H1 (cell line): Measurements from ENCODE around the gene RAB8B. TPM values are rescaled to one million over a fixed set of nuclear protein-coding genes. Genes with fewer than 3 reads are reported as not detected.

Experiments
- CTCF ChIA-PET: fragments of 300-600 bp; sonication (Branson Sonifier 250); formaldehyde crosslinking; loops from one replicate; lab custom pipeline; 2021; ENCODE audit not compliant: partially characterized antibody; lab: Charles Lee
- POLR2A ChIA-PET: fragments of 300-600 bp; sonication (Branson Sonifier 250); formaldehyde crosslinking; loops from one replicate; lab custom pipeline; 2021; ENCODE audit warnings: inconsistent platforms; ENCODE audit not compliant: partially characterized antibody; lab: Charles Lee
- DNase-seq, 2 experiments: peaks; one replicate each; pipeline versions ENCODE4 v3.0.0 to v3.0.0-alpha.2; 2010 to 2022; ENCODE audit warnings: low spot score in 2 of 2, low read depth in 1 of 2, mixed read lengths in 1 of 2
- FAIRE-seq: peaks from 2 replicates; lab custom pipeline; 2011; peaks lifted over from hg19 to GRCh38; lab: Jason Lieb, UNC
- H2AFZ ChIP-seq: 2 replicates; pipeline ENCODE4 v1.8.1; 2012; ENCODE audit warnings: low read length, inconsistent platforms
- H2AK5ac ChIP-seq: 2 replicates; pipeline ENCODE4 v1.6.1; 2013; ENCODE audit warnings: low read depth, low read length
- H2BK120ac ChIP-seq: replicated peaks from 2 replicates; pipeline ENCODE3; 2013; ENCODE audit warnings: low read depth, low read length, inconsistent platforms
- H2BK12ac ChIP-seq: 2 replicates; pipeline ENCODE4 v1.6.1; 2013; ENCODE audit warnings: low read depth, low read length
- H2BK15ac ChIP-seq: 2 replicates; pipeline ENCODE4 v1.6.1; 2013; ENCODE audit warnings: low read length
- H2BK20ac ChIP-seq: 2 replicates; pipeline ENCODE4 v1.6.1; 2013; ENCODE audit warnings: low read length
- H2BK5ac ChIP-seq: 2 replicates; pipeline ENCODE4 v1.6.1; 2013; ENCODE audit warnings: low read depth, low read length
- H3K14ac ChIP-seq: 2 replicates; pipeline ENCODE4 v1.6.1; 2013; ENCODE audit warnings: inconsistent platforms; ENCODE audit not compliant: insufficient read length
- H3K18ac ChIP-seq: 2 replicates; pipeline ENCODE4 v1.6.1; 2013; ENCODE audit warnings: low read length; ENCODE audit errors: extremely low read depth
- H3K23ac ChIP-seq: 2 replicates; pipeline ENCODE4 v1.6.1; 2013; ENCODE audit warnings: inconsistent platforms; ENCODE audit not compliant: insufficient read length
- H3K23me2 ChIP-seq: 2 replicates; pipeline ENCODE4 v1.6.1; 2013; ENCODE audit warnings: low read depth, low read length
- H3K27ac ChIP-seq: 2 replicates; pipeline ENCODE4 v1.6.1; 2011; ENCODE audit warnings: low read depth, low read length, inconsistent platforms
- H3K27me3 ChIP-seq, 4 experiments: replicated peaks in 1 of 4; 1 replicate in 1 of 4; 2 replicates in 3 of 4; pipeline versions ENCODE4 v1.6.1 to v1.8.1; 2011 to 2013; ENCODE audit warnings: low read length in 3 of 4, mild to moderate bottlenecking in 3 of 4, inconsistent platforms in 2 of 4, mixed read lengths in 2 of 4, moderate library complexity in 1 of 4; ENCODE audit not compliant: control insufficient read depth in 3 of 4, insufficient read depth in 3 of 4; ENCODE audit errors: extremely low read depth in 1 of 4
- H3K36me3 ChIP-seq, 4 experiments: 2 replicates each; pipeline versions ENCODE4 v1.6.1 to v1.8.1; 2011 to 2013; ENCODE audit warnings: mild to moderate bottlenecking in 4 of 4, low read length in 3 of 4, moderate library complexity in 2 of 4, control low read depth in 1 of 4, inconsistent platforms in 1 of 4; ENCODE audit not compliant: insufficient read depth in 4 of 4, control insufficient read depth in 2 of 4
- H3K4ac ChIP-seq: replicated peaks from 2 replicates; pipeline ENCODE3; 2013; ENCODE audit warnings: low read length, low read depth, mixed read lengths, inconsistent platforms; ENCODE audit not compliant: insufficient read length
- H3K4me1 ChIP-seq, 4 experiments: replicated peaks in 1 of 4; 1 replicate in 1 of 4; 2 replicates in 3 of 4; pipeline versions ENCODE4 v1.6.1 to v1.8.1; 2011 to 2013; ENCODE audit warnings: low read length in 3 of 4, inconsistent platforms in 2 of 4, mixed read lengths in 1 of 4; ENCODE audit not compliant: insufficient read depth in 4 of 4, control insufficient read depth in 3 of 4
- H3K4me2 ChIP-seq, 2 experiments: 2 replicates each; pipeline versions ENCODE4 v1.6.1 to v1.8.1; 2011 to 2013; ENCODE audit warnings: low read depth in 2 of 2, low read length in 2 of 2, control low read depth in 1 of 2, inconsistent platforms in 1 of 2, mild to moderate bottlenecking in 1 of 2; ENCODE audit not compliant: insufficient read depth in 1 of 2
- H3K4me3 ChIP-seq, 4 experiments: fragments of 200-600, 300-600 bp in 1 of 4; sonication (generic), shearing (Covaris generic), sonication (Bioruptor Twin) in 1 of 4; 2 replicates each; pipeline versions ENCODE4 v1.5.1 to v1.8.1; 2011 to 2016; ENCODE audit warnings: low read length in 4 of 4, low read depth in 3 of 4, control low read depth in 2 of 4, inconsistent platforms in 2 of 4, mild to moderate bottlenecking in 2 of 4, mixed read lengths in 1 of 4, moderate library complexity in 1 of 4; ENCODE audit not compliant: insufficient read depth in 2 of 4; ENCODE audit errors: extremely low read depth in 1 of 4
- H3K56ac ChIP-seq: replicated peaks from 2 replicates; pipeline ENCODE3; 2013; ENCODE audit warnings: low read depth, mild to moderate bottlenecking, mixed read lengths, low read length, inconsistent platforms; ENCODE audit not compliant: insufficient read length
- H3K79me1 ChIP-seq: 2 replicates; pipeline ENCODE4 v1.6.1; 2013; ENCODE audit warnings: low read depth, low read length, control low read depth
- H3K79me2 ChIP-seq, 2 experiments: 2 replicates each; pipeline versions ENCODE4 v1.6.1 to v1.8.1; 2012 to 2013; ENCODE audit warnings: low read length in 2 of 2, mild to moderate bottlenecking in 2 of 2, inconsistent platforms in 1 of 2; ENCODE audit not compliant: insufficient read depth in 2 of 2, control insufficient read depth in 1 of 2
- H3K9ac ChIP-seq, 4 experiments: replicated peaks in 1 of 4; 1 replicate in 1 of 4; 2 replicates in 3 of 4; pipeline versions ENCODE4 v1.6.1 to v1.8.1; 2011 to 2013; ENCODE audit warnings: low read depth in 3 of 4, low read length in 3 of 4, control low read depth in 2 of 4, mild to moderate bottlenecking in 2 of 4, moderate library complexity in 2 of 4, inconsistent platforms in 1 of 4; ENCODE audit errors: extremely low read depth in 1 of 4
- H3K9me3 ChIP-seq, 2 experiments: 2 replicates each; pipeline versions ENCODE4 v1.6.1 to v1.8.1; 2012 to 2013; ENCODE audit warnings: mild to moderate bottlenecking in 2 of 2, moderate library complexity in 2 of 2, control low read depth in 1 of 2, inconsistent platforms in 1 of 2, low read depth in 1 of 2, low read length in 1 of 2, mixed read lengths in 1 of 2; ENCODE audit not compliant: insufficient read depth in 2 of 2
- H4K20me1 ChIP-seq, 2 experiments: replicated peaks in 1 of 2; 2 replicates each; pipeline versions ENCODE3 to v1.8.1; 2011 to 2013; ENCODE audit warnings: inconsistent platforms in 2 of 2, low read length in 2 of 2, mild to moderate bottlenecking in 1 of 2; ENCODE audit not compliant: insufficient read depth in 2 of 2, control insufficient read depth in 1 of 2
- H4K5ac ChIP-seq: 2 replicates; pipeline ENCODE4 v1.6.1; 2013; ENCODE audit warnings: low read length, low read depth, mixed read lengths, inconsistent platforms; ENCODE audit not compliant: insufficient read length
- H4K8ac ChIP-seq: 2 replicates; pipeline ENCODE4 v1.8.0; 2013; ENCODE audit warnings: mild to moderate bottlenecking, moderate library complexity, low read length, inconsistent platforms; ENCODE audit not compliant: insufficient read depth; ENCODE audit errors: extremely low read depth
- H4K91ac ChIP-seq: replicated peaks from 2 replicates; pipeline ENCODE3; 2013; ENCODE audit warnings: low read length, mixed read lengths, inconsistent platforms; ENCODE audit not compliant: insufficient read length
- CTBP2 ChIP-seq: IDR thresholded peaks from 2 replicates; pipeline ENCODE4 v1.7.0; 2011; ENCODE audit warnings: borderline replicate concordance, mild to moderate bottlenecking, moderate library complexity, mixed read lengths, low read length; ENCODE audit not compliant: insufficient read depth, insufficient read length
- EP300 ChIP-seq, 2 experiments: IDR thresholded peaks; 1 replicate in 1 of 2; 2 replicates in 1 of 2; pipeline ENCODE4 v1.6.1; 2011 to 2012; ENCODE audit warnings: low read depth in 2 of 2, low read length in 2 of 2, mild to moderate bottlenecking in 2 of 2, borderline replicate concordance in 1 of 2, inconsistent platforms in 1 of 2, moderate library complexity in 1 of 2
- HDAC2 ChIP-seq, 2 experiments: fragments of 300-600 bp in 1 of 2; sonication (generic) in 1 of 2; IDR thresholded peaks; 2 replicates each; pipeline ENCODE4 v1.6.1; 2011 to 2012; ENCODE audit warnings: low read depth in 2 of 2, low read length in 2 of 2, mild to moderate bottlenecking in 2 of 2, moderate library complexity in 2 of 2, borderline replicate concordance in 1 of 2, inconsistent platforms in 1 of 2
- PHF8 ChIP-seq: fragments of 200-600 bp; sonication (generic); conservative IDR thresholded peaks from 2 replicates; pipeline ENCODE4 v1.7.1; 2012; ENCODE audit warnings: low read depth, mild to moderate bottlenecking, inconsistent platforms, low read length, moderate library complexity
- POU5F1 ChIP-seq: IDR thresholded peaks from 2 replicates; pipeline ENCODE4 v1.6.1; 2011; ENCODE audit warnings: low read depth, mild to moderate bottlenecking, low read length, moderate library complexity
- RAD21 ChIP-seq, 2 experiments: IDR thresholded peaks in 1 of 2; conservative IDR thresholded peaks in 1 of 2; 2 replicates each; pipeline ENCODE4 v1.6.1; 2011; ENCODE audit warnings: low read depth in 2 of 2, low read length in 2 of 2, improper control_type of control experiment in 1 of 2, inconsistent platforms in 1 of 2, mild to moderate bottlenecking in 1 of 2, moderate library complexity in 1 of 2
- RFX5 ChIP-seq: IDR thresholded peaks from 2 replicates; pipeline ENCODE4 v1.6.1; 2011; ENCODE audit warnings: low read depth, low read length, improper control_type of control experiment, borderline replicate concordance
- RNF2 ChIP-seq: fragments of 200-900, 300-1000 bp; sonication (generic); IDR thresholded peaks from 2 replicates; pipeline ENCODE4 v1.7.1; 2016; ENCODE audit warnings: borderline replicate concordance, low read depth, mild to moderate bottlenecking, antibody characterized with exemption, low read length; ENCODE audit not compliant: poor library complexity, severe bottlenecking; ENCODE audit errors: missing control alignments
- YY1 ChIP-seq: IDR thresholded peaks from 2 replicates; pipeline ENCODE4 v1.6.1; 2011; ENCODE audit warnings: low read depth, mild to moderate bottlenecking, low read length
- ZNF274 ChIP-seq: IDR thresholded peaks from 2 replicates; pipeline ENCODE4 v1.7.0; 2012; ENCODE audit warnings: low read length, borderline replicate concordance; ENCODE audit errors: extremely low read depth
- WGBS, 2 experiments: shearing (Covaris generic) in 1 of 2; methylation state at CpG; one replicate each; pipeline versions ENCODE4 v1.1.6 to v1.1.7; 2013 to 2015; ENCODE audit warnings: low lambda C conversion rate in 2 of 2, mixed read lengths in 2 of 2, inconsistent platforms in 1 of 2, low coverage in 1 of 2, missing lambda C conversion rate in 1 of 2; ENCODE audit not compliant: insufficient replicate concordance in 2 of 2, insufficient coverage in 1 of 2, insufficient read length in 1 of 2; ENCODE audit errors: extremely low coverage in 1 of 2, missing lambda C conversion rate in 1 of 2; 5-methylcytosine and 5-hydroxymethylcytosine counted together
- polyA plus RNA-seq, 7 experiments: library from polyadenylated mRNA; depleted of rRNA in 3 of 7; stranded (reverse) in 5 of 7; unstranded in 2 of 7; fragments of >200 nt in 5 of 7; fragments of 200-250 nt in 2 of 7; gene quantifications; 1 replicate in 5 of 7; 2 replicates in 1 of 7; 4 replicates in 1 of 7; pipeline versions ENCODE4 v1.2.1 to v1.2.3, GENCODE V29; 2011 to 2013; ENCODE audit warnings: missing spikeins in 2 of 7, mixed read lengths in 2 of 7
- total RNA-seq: library from RNA; stranded (reverse); fragmentation: NEBNext Ultra II Directional; extraction: Animal tissue kit (Norgen Biotek cat#: 25700); gene quantifications from 2 replicates; pipeline ENCODE4 v1.2.1, GENCODE V29; 2021

Gene RAB8B
- total and polyA plus RNA-seq, 2 of the 8 experiments (the other 6 are each of a cell fraction or from before 2014, with no cell fraction given), result 9.5 to 47.8 TPM

DNA sequence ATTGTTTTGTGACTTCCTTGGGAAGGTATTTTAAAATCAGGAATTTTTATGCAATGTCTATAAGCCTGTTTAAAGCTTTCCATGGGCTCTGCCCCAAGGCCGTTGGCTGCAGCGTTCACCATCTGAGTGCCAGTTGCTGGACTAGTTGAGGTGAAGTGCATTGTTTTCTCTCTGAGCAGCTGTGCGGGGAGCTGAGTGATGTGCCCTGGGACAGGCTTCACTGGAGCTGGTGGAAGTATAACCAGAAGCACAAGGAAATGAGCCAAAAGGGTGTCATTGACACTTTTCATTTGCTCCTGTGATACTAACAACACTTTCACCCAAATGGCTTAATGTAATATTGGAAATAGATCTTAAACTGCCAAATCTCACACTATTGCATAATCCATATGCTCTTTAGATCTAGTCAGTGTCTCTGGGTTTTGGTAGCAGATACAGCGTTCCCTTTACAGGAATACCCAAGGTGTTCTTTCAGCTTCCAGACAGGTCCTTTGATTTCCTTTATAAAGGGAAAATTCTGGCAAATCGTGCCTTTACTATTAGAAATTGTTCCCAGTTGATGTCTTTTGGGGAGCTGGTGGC, 117.2 kb downstream of the RAB8B start:
- peak in 1 of 2 experiments; percentile 34 for DNase-seq
- H3K23ac ChIP-seq, result no peak overlapping the region
- no peak overlapping the region for H3K56ac ChIP-seq
- H3K27me3 ChIP-seq, result no peaks in the 10 kb centered on the region
- no peak overlapping the region for H3K9ac ChIP-seq
- H3K4ac ChIP-seq, result no peak overlapping the region
- H2BK12ac ChIP-seq, result no peak overlapping the region
- FAIRE-seq, result no peak
- no peak overlapping the region for H3K18ac ChIP-seq
- H2BK20ac ChIP-seq, result no peak overlapping the region
- H2BK5ac ChIP-seq, result no peak overlapping the region
- H2BK15ac ChIP-seq, result no peak overlapping the region
- no peak overlapping the region for H2AFZ ChIP-seq
- ChIA-PET CTCF (interaction anchor here (1.2 to 1.9 kb wide), 3 partner anchors 16 to 156 kb away, joined by 3 to 6 read pairs (median 5); no protein-coding TSS in a partner anchor), POLR2A (interaction anchor here (0.6 kb wide), 1 partner anchor 129 kb away, joined by 3 read pairs; no protein-coding TSS in a partner anchor)
- peaks cover 0 to 2% (median under 1%) of the 10 kb centered on the region in 4 experiments; a peak in 3 of 7 replicates for H3K4me1 ChIP-seq
- no peak overlapping the region for H2AK5ac ChIP-seq
- H3K9me3 ChIP-seq, result no peaks in the 10 kb centered on the region
- H3K79me2 ChIP-seq, result 0 out of 4 replicates have a peak, but pooled peaks cover 0 to 3% of the 10 kb centered on the region in 2 experiments
- no peak overlapping the region for H4K8ac ChIP-seq
- H3K27ac ChIP-seq, result no peak overlapping the region
- WGBS, 2 experiments, result 96% methylated on average over 5 of the region's 5 CpGs; no CpG with 5 or more reads in 1 of the 2 experiments
- H3K4me2 ChIP-seq, result no peak overlapping the region
- no peak overlapping the region for H4K91ac ChIP-seq
- H3K79me1 ChIP-seq, result no peaks in the 10 kb centered on the region
- no peak overlapping the region for H4K5ac ChIP-seq
- no peak overlapping the region for H2BK120ac ChIP-seq
- H3K23me2 ChIP-seq, result no peaks in the 10 kb centered on the region
- no peaks in the 10 kb centered on the region for H4K20me1 ChIP-seq
- H3K14ac ChIP-seq, result no peak overlapping the region
- H3K4me3 ChIP-seq, result no peak overlapping the region
- peaks cover 0 to 8% (median 4%) of the 10 kb centered on the region in 4 experiments; a peak in 1 of 8 replicates for H3K36me3 ChIP-seq
- no peak for TF ChIP-seq RNF2
- no peak for TF ChIP-seq HDAC2 (IDR thresholded peaks at IDR 0.05; ENCODE audit: borderline replicate concordance in 1 of 2, low read depth in 2 of 2, low read length in 2 of 2)
- no peak for TF ChIP-seq RAD21 (IDR thresholded peaks at IDR 0.05 in 1 of 2, conservative IDR thresholded peaks at IDR 0.05 in 1 of 2; ENCODE audit: low read depth in 2 of 2, low read length in 2 of 2)
- TF ChIP-seq PHF8, result no peak
- TF ChIP-seq ZNF274, result no peak
- no peak for TF ChIP-seq CTBP2
- TF ChIP-seq YY1, result no peak
- TF ChIP-seq POU5F1, result no peak
- TF ChIP-seq EP300 (IDR thresholded peaks at IDR 0.05; ENCODE audit: borderline replicate concordance in 1 of 2, low read depth in 2 of 2, low read length in 2 of 2), result no peak
- no peak for TF ChIP-seq RFX5
